ENCODE measurements around the gene MAPK11. TPM values are rescaled to one million over a fixed set of nuclear protein-coding genes. Genes with fewer than 3 reads are reported as not detected.

Gene MAPK11
- total and polyA plus RNA-seq, 9 of the 15 experiments (the other 6 are each of a cell fraction or from before 2014, with no cell fraction given): 0.06 to 14.6 (median 5.3) TPM

GRCh38 chr22:50307890-50308596 is 37.9 kb upstream of the MAPK11 start (continued):
- TF ChIP-seq ZNF592 (IDR thresholded peaks at IDR 0.05) (no peak), NRF1 (conservative IDR thresholded peaks at IDR 0.05 in 1 of 2, IDR thresholded peaks at IDR 0.05 in 1 of 2) (no peak), ZNF707 (CRISPR knock-in tag; conservative IDR thresholded peaks at IDR 0.05) (no peak), SOX6 (IDR thresholded peaks at IDR 0.05) (no peak), XRCC5 (IDR thresholded peaks at IDR 0.05; ENCODE audit: low read depth, low read length) (no peak), ZNF444 (CRISPR knock-in tag; IDR thresholded peaks at IDR 0.05) (no peak; the same call in 1 of the 2 replicates), ZNF318 (IDR thresholded peaks at IDR 0.05; ENCODE audit: borderline replicate concordance in 1 of 2, low read depth in 1 of 2) (no peak), HDAC2 (IDR thresholded peaks at IDR 0.05) (no peak), ZFX (CRISPR knock-in tag; IDR thresholded peaks at IDR 0.05) (peak; percentile 31; the same call in 1 of the 2 replicates), PCBP1 (IDR thresholded peaks at IDR 0.05; ENCODE audit: low read depth, low read length, poor library complexity, severe bottlenecking) (peak; percentile 77), SMARCB1 (IDR thresholded peaks at IDR 0.05; ENCODE audit: insufficient read length, low read depth) (no peak), RFX5 (IDR thresholded peaks at IDR 0.05; ENCODE audit: low read depth, low read length) (no peak), TCF7 (IDR thresholded peaks at IDR 0.05; ENCODE audit: borderline replicate concordance) (no peak), VEZF1 (CRISPR knock-in tag; IDR thresholded peaks at IDR 0.05) (0 out of 2 replicates have a peak, but pooled peaks have one; percentile 4)

Measured in K562 (cell line).